GM12878 (cell line): Measurements from ENCODE around the gene GTPBP1. TPM values are rescaled to one million over a fixed set of nuclear protein-coding genes. Genes with fewer than 3 reads are reported as not detected.

ENCODE experiments used
- ATF7 ChIP-seq: fragments of 450-650 bp; IDR thresholded peaks from 2 replicates; pipeline ENCODE4 v1.6.1; 2016; ENCODE audit warnings: low read depth, mild to moderate bottlenecking
- CBFB ChIP-seq: IDR thresholded peaks from 2 replicates; pipeline ENCODE4 v1.6.1; 2016; ENCODE audit warnings: antibody characterized with exemption, low read depth
- CBX3 ChIP-seq: fragments of 200-600 bp; sonication (generic); IDR thresholded peaks from 2 replicates; pipeline ENCODE4 v1.6.1; 2016; ENCODE audit warnings: low read depth, borderline replicate concordance
- NFIC ChIP-seq: IDR thresholded peaks from 2 replicates; pipeline ENCODE4 v1.6.1; 2012; ENCODE audit warnings: low read depth, mild to moderate bottlenecking, inconsistent platforms, low read length, moderate library complexity
- RUNX3 ChIP-seq: IDR thresholded peaks from 2 replicates; pipeline ENCODE4 v1.6.1; 2012; ENCODE audit warnings: low read length, inconsistent platforms
- SP1 ChIP-seq: IDR thresholded peaks from one replicate; pipeline ENCODE4 v1.6.1; 2011; ENCODE audit warnings: low read depth, low read length
- SREBF2 ChIP-seq: IDR thresholded peaks from 2 replicates; pipeline ENCODE4 v1.6.1; 2012; ENCODE audit warnings: mild to moderate bottlenecking, low read length
- STAT3 ChIP-seq: IDR thresholded peaks from 2 replicates; pipeline ENCODE4 v1.6.1; 2011; ENCODE audit warnings: low read depth, low read length, improper control_type of control experiment
- TCF12 ChIP-seq: IDR thresholded peaks from 2 replicates; pipeline ENCODE4 v1.6.1; 2011; ENCODE audit warnings: low read depth, mild to moderate bottlenecking, low read length
- polyA plus RNA-seq, 11 experiments: library from polyadenylated mRNA; depleted of rRNA in 4 of 11; unstranded in 6 of 11; stranded (reverse) in 5 of 11; fragments of >200 nt; fragmentation: Nextera tagmentation in 4 of 11; fragmentation: Illumina TruSeq in 1 of 11; extraction: Ambion mirVana in 4 of 11; extraction: Trizol in 1 of 11; gene quantifications; 1 replicate in 1 of 11; 2 replicates in 10 of 11; pipeline versions ENCODE4 v1.2.1 to v1.2.3, GENCODE V29; 2011 to 2016; ENCODE audit warnings: inconsistent platforms in 2 of 11, missing spikeins in 2 of 11, low read depth in 1 of 11
- total RNA-seq, 4 experiments: library from RNA; depleted of rRNA in 3 of 4; stranded (reverse); fragments of >200 nt in 3 of 4; fragmentation: Illumina TruSeq in 1 of 4; extraction: Trizol in 1 of 4; gene quantifications; 2 replicates each; pipeline versions ENCODE4 v1.2.1 to v1.2.3, GENCODE V29; 2013 to 2021
- TF ChIP-seq, protein P1 (sequence below): IDR thresholded peaks from 2 replicates; pipeline ENCODE4 v1.6.1; 2011; ENCODE audit warnings: borderline replicate concordance, low read depth, mild to moderate bottlenecking, moderate library complexity, mixed read lengths, low read length; ENCODE audit not compliant: insufficient read depth; ENCODE audit errors: extremely low read length
- TF ChIP-seq, protein P2 (sequence below): fragments of 450-650 bp; IDR thresholded peaks from 2 replicates; pipeline ENCODE4 v1.6.1; 2016; ENCODE audit warnings: mild to moderate bottlenecking
- TF ChIP-seq, protein P3 (sequence below): IDR thresholded peaks from 2 replicates; pipeline ENCODE4 v1.6.1; 2012; ENCODE audit warnings: mild to moderate bottlenecking, low read depth, low read length

The GTPBP1 gene
- total and polyA plus RNA-seq, 10 of the 15 experiments (the other 5 are each of a cell fraction or from before 2014, with no cell fraction given) = 0.89 to 63.1 (median 34.2) TPM

DNA sequence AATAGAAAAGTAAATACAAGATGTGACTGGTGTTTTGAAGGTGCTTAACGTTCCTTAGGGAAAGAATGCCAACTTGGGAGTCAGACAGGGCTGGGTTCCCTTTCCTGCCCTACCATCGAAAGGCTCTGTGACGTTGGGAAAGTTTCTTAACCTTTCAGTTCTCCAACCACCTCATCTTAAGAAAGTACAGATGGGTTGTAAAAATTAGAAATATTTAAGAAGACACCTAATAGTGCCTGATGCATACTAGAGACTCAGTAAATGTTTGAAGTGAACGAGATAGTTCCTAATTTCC is 1.1 kb downstream of the GTPBP1 start (continued):
- TF ChIP-seq, protein P1, sequence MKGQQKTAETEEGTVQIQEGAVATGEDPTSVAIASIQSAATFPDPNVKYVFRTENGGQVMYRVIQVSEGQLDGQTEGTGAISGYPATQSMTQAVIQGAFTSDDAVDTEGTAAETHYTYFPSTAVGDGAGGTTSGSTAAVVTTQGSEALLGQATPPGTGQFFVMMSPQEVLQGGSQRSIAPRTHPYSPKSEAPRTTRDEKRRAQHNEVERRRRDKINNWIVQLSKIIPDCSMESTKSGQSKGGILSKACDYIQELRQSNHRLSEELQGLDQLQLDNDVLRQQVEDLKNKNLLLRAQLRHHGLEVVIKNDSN = no peak
- TF ChIP-seq TCF12 (no peak), CBX3 (no peak), STAT3 (no peak), ATF7 (no peak), SP1 (no peak), RUNX3 (no peak), SREBF2 (no peak), CBFB (no peak), NFIC (no peak)
- TF ChIP-seq, protein P2, sequence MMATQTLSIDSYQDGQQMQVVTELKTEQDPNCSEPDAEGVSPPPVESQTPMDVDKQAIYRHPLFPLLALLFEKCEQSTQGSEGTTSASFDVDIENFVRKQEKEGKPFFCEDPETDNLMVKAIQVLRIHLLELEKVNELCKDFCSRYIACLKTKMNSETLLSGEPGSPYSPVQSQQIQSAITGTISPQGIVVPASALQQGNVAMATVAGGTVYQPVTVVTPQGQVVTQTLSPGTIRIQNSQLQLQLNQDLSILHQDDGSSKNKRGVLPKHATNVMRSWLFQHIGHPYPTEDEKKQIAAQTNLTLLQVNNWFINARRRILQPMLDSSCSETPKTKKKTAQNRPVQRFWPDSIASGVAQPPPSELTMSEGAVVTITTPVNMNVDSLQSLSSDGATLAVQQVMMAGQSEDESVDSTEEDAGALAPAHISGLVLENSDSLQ = no peak
- TF ChIP-seq, protein P3, sequence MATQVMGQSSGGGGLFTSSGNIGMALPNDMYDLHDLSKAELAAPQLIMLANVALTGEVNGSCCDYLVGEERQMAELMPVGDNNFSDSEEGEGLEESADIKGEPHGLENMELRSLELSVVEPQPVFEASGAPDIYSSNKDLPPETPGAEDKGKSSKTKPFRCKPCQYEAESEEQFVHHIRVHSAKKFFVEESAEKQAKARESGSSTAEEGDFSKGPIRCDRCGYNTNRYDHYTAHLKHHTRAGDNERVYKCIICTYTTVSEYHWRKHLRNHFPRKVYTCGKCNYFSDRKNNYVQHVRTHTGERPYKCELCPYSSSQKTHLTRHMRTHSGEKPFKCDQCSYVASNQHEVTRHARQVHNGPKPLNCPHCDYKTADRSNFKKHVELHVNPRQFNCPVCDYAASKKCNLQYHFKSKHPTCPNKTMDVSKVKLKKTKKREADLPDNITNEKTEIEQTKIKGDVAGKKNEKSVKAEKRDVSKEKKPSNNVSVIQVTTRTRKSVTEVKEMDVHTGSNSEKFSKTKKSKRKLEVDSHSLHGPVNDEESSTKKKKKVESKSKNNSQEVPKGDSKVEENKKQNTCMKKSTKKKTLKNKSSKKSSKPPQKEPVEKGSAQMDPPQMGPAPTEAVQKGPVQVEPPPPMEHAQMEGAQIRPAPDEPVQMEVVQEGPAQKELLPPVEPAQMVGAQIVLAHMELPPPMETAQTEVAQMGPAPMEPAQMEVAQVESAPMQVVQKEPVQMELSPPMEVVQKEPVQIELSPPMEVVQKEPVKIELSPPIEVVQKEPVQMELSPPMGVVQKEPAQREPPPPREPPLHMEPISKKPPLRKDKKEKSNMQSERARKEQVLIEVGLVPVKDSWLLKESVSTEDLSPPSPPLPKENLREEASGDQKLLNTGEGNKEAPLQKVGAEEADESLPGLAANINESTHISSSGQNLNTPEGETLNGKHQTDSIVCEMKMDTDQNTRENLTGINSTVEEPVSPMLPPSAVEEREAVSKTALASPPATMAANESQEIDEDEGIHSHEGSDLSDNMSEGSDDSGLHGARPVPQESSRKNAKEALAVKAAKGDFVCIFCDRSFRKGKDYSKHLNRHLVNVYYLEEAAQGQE = no peak
